Hematopoietic multipotent progenitor cell treated with erythropoietin and hydrocortisone succinate and interleukin-3 and kit ligand, for 8 days (in vitro differentiated cells): ENCODE data around the gene FAM221B.

Experiments used
- DNase-seq: peaks from one replicate; pipeline ENCODE4 v3.0.0-alpha.2; 2015

FAM221B gene

DNA sequence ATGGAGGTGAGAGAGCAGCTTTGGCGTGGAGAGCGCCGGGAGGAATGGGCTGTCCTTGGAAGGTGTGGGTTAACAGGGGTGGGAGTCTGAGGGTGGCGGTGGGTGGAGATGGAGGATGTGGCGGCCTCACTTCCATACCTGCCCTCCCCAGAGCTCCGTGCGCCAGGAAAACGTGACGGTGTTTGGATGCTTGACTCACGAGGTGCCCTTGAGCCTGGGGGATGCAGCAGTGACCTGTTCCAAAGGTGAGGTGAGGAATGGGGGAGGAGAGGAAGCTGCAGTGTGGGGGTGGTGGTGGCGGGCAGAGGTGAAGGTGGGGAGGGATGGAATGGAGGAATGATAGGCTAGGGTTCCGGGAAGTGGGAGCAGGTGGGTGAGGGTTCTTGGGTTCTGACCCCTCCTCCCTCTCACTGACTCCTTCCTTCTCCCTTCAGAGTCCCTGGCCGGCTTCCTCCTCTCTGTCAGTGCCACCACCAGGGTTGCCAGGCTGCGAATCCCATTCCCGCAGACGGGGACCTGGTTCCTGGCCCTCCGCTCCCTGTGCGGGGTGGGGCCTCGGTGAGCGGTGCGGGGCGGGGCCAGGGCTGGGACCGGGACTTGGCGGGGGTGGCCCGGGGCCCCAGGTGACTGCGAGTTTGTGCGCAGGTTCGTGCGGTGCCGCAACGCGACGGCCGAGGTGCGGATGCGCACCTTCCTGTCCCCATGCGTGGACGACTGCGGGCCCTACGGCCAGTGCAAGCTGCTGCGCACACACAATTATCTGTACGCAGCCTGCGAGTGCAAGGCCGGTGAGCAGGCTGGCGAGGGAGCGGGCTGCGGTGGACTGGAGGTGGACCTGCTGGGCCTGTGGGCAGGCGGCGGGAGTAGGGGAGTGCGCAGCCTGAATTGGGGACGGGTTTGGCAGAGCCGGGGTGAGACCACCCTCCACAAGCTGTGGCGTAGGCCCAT, 17.6 kb upstream of the FAM221B start:
- DNase-seq: no peak

DNA sequence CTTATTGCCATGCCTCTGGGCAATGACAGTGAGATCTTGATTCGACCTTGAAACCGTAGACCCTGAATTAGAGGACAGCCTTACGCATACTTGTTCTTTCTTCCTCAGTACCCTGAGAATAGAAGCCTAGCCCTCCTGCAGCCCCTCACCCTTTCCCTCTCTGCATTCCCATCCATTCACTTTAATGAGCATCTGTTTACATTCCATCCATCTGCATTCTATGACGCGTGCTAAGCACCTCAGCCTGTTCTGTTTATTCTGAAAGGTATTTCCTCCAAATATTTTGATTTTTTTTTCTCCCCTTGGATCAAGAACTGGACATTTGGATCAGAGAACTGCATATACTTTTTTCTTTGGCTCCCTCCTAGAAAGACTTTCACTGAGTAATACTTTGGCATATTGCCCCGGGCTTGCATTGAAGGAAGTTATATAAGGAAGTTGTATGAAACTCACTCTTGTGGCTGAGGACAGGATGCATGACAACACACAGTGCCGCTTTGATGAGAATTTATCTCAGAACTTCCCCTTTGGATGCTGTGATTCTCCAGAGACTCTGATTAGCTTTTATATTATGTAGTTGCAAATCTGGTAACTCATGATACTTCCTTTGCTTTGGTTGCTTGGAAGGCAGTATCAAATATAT, 16.2 kb upstream of the FAM221B start:
- DNase-seq: peak; percentile 59

GRCh38 chr9:35842795-35843194, 14.3 kb upstream of the FAM221B start:
- no peak for DNase-seq

GRCh38 chr9:35842020-35842745, 13.7 kb upstream of the FAM221B start:
- no peak for DNase-seq

- no peak for DNase-seq
Observed at GRCh38 chr9:35841645-35841900, 13.0 kb upstream of the FAM221B start.

- DNase-seq: no peak
Observed at GRCh38 chr9:35840881-35841644, 12.5 kb upstream of the FAM221B start.

GRCh38 chr9:35839926-35840325, 11.4 kb upstream of the FAM221B start:
- DNase-seq: no peak

DNA sequence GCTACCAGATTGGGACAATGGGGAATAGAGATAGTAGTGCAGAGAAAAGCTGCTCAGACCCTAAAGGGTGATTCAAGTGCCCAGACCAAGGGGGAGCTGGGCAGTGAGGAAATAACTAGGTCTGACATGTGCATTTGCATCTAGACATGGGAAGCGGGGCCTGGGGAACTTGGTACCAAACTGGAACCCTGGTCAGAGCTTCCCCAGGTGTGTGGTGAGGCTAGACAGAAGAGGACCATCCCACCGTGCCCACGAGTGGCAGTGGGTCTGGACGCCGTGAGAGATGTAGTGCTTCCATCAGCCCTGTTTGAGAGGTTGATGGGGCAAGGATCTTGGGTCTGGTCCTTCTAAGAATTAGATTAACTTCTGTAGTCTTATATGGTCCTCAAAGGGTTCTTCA, 8.1 kb upstream of the FAM221B start:
- DNase-seq: no peak

- no peak for DNase-seq
Observed at GRCh38 chr9:35835766-35836165, 7.2 kb upstream of the FAM221B start.

DNA sequence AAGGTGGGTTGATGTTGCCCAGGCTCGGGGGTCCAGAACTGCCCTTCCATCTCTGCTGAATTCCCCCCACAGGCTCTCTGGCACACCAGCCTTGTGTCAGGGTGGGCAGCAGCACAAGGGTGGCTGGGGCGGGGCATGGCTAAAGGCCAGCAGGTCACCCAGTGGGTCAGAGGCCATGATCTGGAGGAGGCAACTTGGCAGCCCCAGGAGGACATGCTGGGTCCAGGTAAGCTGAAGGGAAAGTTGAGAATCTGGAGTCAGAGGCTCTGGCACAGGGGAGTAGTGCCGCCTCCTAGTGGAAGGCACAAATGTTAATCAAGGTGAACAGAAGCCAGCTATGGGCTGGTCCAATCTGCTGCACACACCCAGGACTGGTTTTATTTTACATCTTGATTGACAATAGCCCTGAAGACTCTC, 6.7 kb upstream of the FAM221B start:
- DNase-seq: peak; percentile 49

DNA sequence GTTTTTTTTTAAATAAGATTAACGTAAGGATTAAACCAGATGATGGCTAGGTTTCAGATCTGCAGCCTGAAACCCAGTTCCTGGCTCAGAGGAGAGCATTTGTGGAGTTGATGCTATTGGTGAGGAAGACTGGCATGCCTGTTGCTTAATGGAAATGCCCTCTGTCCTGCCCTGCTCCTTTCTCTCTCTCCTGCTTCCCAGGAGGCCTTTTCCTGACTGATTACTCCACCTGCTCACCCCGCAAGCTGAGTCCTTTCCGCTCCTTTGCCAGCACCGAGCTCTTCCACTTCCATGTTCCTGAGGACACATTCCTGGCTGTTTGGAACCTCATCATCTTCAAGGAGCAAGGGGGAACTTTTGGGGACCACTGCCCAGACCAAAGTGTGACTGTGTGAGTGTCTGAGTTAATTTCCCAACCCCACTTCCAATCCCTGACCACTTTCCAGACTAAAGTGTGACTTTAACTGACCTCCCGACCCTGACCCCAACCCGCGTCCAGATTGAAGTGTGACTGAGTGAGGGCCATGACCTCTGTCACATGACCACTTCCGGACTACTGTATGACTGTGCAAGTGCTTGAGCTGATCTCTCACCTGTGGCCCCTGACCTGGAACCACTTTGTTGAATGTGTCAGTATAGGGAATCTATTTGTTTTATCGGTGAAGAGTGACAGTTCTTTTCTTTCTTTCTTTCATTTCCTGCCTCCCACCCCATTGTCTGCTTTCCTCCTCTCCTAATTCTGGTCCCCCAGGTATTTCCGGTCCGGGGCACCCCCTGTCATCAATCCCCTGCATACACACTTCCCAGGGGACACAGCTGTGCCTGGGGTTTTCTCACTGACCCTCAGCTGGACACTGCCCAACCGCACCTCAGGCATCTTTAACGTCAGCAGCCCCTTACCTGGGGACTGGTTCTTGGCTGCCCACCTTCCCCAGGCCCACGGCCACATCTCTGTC, 6.0 kb upstream of the FAM221B start:
- no peak for DNase-seq

DNA sequence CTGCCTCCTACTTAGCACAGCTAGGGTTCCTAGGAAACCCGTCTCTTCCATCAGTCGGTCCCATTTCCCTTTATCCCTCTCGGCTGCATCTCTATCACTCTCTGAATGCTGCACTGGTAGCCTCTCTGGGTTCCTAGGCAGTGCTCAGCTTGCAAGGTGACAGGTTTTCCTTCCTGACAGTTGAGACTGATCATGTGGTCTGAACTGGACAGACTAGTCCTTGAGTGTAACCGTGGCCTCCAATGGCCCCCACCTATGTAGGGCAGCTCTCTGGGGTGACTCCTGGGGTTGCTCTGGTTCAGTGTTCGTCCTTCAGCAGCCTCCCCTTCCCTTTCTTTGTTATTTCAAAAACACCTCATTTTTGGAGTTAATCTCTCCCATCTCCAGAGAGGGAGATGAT, 4.3 kb upstream of the FAM221B start:
- no peak for DNase-seq

DNA sequence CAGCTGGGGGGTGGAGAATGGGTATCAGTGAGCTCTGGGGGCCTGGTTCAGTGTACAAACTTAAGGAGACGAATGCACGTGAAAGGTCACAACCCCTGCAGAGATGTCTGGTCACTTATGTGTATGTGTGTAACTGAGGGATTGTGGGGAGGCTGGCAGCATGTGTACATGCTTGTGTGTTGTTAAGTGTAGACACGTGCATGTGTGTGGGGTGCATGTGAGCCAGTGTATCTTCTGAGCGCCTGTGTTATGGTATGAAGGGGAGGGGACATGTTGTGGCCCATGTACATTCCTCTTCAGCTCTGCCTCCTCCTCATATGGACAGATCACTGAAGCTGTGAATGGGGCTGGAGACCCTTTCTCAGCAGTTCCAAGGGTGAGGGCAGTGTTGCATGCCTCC, 2.5 kb upstream of the FAM221B start:
- DNase-seq: no peak

- no peak for DNase-seq
Observed at GRCh38 chr9:35829764-35830096, 1.2 kb upstream of the FAM221B start.

GRCh38 chr9:35829084-35829763, 692 bp upstream of the FAM221B start, which contains the start of gene TMEM8B:
Gene TMEM8B (plus strand): TSS chr9:35829228. CDS start chr9:35829448, 220 bp downstream.
- peak; percentile 88 for DNase-seq

- DNase-seq: no peak
Observed at GRCh38 chr9:35827486-35827885, 1.0 kb downstream of the FAM221B start.

DNA sequence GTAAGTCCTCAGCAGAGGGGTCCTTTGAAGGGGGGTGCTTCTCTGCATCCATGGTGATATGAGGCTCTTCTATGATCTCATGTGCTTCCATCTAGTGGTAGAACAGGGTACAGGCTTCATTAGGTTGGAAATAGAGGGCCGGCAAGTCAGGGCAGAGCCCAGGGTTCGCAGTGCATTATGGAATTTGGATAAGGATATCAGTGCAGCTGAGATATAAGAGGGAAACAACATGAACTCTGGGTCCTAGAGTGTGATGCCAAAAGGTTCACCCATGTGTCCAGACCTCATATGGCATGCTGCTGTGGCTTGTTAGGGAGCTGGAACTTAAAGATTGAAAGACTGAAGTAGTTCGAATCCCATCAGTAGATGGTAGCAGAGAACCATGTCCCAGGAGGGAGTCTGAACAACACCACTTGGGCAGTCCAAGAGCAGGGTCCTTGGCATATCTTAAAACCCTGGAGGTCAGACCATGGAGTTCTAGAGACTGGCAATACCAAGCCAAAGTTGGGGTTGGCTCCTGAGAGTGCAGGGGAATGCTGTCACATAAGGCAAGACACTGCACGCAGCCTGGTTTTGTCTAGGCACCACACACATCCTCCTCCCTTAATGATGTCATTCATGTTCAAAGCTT, 2.3 kb downstream of the FAM221B start:
- peak; percentile 80 for DNase-seq

GRCh38 chr9:35822926-35823325, 5.6 kb downstream of the FAM221B start:
- DNase-seq: no peak

DNA sequence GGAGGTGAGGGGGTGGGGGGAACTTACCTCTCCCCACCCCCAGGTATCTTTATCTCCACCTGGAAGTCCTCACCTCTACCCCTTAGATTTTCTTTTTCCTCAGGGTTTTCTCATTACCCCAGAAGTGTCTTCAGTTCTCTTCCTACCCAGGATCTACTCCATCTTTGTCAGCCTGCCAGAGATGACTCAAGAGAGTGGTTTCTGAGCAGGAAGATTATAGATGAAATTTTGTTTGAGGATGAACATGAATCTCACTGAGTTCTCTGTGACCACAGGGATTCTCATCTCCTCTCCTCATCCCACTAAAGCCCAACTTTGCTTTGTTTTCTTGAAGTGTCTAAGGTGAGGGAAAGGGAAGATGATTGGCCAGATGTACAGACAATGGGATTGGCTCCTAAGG, 8.5 kb downstream of the FAM221B start:
- no peak for DNase-seq

DNA sequence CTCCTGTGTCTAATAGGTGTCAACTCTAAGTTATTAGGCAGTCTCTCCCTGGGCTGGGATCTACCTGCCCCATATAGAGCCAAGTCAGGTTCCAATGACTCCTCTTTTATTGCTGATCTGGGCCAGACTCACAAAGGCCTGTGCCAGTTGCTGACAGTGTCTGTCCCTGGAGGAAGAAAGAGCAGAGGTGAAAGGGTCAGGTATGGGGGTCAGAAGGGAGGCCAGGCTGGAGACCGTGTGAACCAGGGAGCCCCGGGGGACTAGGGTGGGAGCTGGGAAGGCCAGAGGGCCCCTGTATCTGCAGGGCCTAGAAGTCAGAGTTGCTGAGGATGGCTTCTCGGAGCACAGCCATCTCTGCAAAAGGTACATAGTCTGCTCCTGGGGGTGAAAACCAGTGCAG, 10.2 kb downstream of the FAM221B start:
- DNase-seq: no peak

DNA sequence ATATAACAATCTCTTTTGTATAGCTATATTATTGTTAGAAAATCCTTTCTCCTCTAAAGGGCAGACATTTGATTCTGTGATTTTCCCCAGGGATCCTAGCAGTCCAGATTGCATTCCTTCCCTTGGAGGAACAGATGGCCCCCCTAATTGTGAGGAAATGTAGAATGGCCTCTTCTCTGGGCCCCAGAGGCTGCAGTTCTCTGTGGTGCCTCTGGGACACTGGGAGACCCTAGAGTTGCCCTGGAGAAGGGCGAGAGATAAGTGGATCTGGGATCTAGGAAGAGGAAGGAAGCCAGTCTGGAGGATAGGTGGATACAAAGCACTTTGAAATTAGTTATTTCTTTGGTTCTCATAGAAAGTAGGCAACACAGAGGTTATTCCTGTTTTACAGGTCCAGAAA, 11.8 kb downstream of the FAM221B start:
- no peak for DNase-seq
